Thoracic aorta (tissue), 2 donors: ENCODE data around the gene BUD23. TPM values are rescaled to one million over a fixed set of nuclear protein-coding genes. Genes with fewer than 3 reads are reported as not detected.
A peak's percentile ranks its signal among the peaks of the same experiment; 100 is the strongest.

Experiments used
- ATAC-seq: fragments of 150-250 bp; one replicate; pipeline ENCODE4 v1.8.0; 2017; ENCODE audit warnings: low read depth; ENCODE audit not compliant: insufficient number of reproducible peaks, low FRiP score
- DNase-seq: peaks from one replicate; pipeline ENCODE4 v3.0.0-alpha.2; 2020; ENCODE audit warnings: low spot score
- H3K27ac ChIP-seq, 2 donors: fragments of 200-600 bp; sonication (generic); 1 replicate in 1 of 2; 2 replicates in 1 of 2; pipeline ENCODE4 v1.5.1; 2016; ENCODE audit warnings: mild to moderate bottlenecking in 2 of 2, moderate library complexity in 2 of 2
- H3K27me3 ChIP-seq: fragments of 200-600 bp; sonication (generic); replicated peaks from 2 replicates; pipeline ENCODE4 v1.6.0; 2016; ENCODE audit warnings: mild to moderate bottlenecking; ENCODE audit not compliant: insufficient read depth
- H3K36me3 ChIP-seq: fragments of 200-600 bp; sonication (generic); one replicate; pipeline ENCODE4 v1.5.1; 2016
- H3K4me1 ChIP-seq, 2 donors: fragments of 200-600 bp; sonication (generic); 1 replicate in 1 of 2; 2 replicates in 1 of 2; pipeline versions ENCODE4 v1.5.1 to v1.6.0; 2016; ENCODE audit warnings: low read depth in 2 of 2, mild to moderate bottlenecking in 1 of 2; ENCODE audit not compliant: control insufficient read depth in 1 of 2
- H3K4me3 ChIP-seq: fragments of 200-600 bp; sonication (generic); 2 replicates; pipeline ENCODE4 v1.5.1; 2016; ENCODE audit warnings: mild to moderate bottlenecking
- H3K9me3 ChIP-seq: fragments of 200-600 bp; sonication (generic); 2 replicates; pipeline ENCODE4 v1.5.1; 2016
- CTCF ChIP-seq: fragments of 200-600 bp; sonication (generic); IDR thresholded peaks from one replicate; pipeline ENCODE4 v1.5.1; 2019; ENCODE audit warnings: antibody characterized with exemption
- total RNA-seq, 2 donors: library from RNA; depleted of rRNA; stranded (reverse); fragments of >200 nt; gene quantifications; one replicate each; pipeline versions ENCODE4 v1.1.0 to v1.2.3, GENCODE V29; 2016

Gene BUD23
- total RNA-seq, 2 donors from 2014 or later: 36.9 to 51.0 TPM

DNA sequence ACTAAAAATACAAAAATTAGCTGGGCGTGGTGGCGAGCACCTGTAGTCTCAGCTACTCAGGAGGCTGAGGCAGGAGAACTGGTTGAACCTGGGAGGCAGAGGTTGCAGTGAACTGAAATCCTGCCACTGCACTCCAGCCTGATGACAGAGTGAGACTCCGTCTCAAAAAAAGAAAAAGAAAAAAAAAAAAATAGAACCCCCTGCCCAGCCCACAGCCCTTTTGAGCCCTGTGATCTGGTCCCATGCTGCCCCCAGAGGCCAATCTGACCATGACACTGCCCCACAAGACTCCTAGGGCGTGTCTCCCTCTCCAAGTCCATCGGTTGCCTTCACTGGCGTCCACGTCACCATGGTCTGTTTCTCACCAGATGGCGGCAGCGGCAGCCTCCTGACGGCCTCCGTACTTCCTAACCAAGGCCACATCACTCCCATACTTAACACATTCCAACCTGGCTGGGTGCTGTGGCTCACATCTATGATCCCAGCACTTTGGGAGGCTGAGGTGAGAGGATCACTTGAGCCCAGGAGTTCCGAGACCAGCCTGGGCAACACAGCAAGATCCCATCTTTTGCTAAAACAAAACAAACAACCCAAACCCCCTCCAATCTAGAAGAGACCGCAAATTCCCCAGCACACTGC is 18.1 kb downstream of the BUD23 start:
- H3K4me3 ChIP-seq: no peak overlapping the region
- H3K27me3 ChIP-seq: no peaks in the 10 kb centered on the region
- TF ChIP-seq CTCF: peak; percentile 51
- H3K36me3 ChIP-seq: peaks cover 30% of the 10 kb centered on the region
- ATAC-seq (no peak), DNase-seq (no peak)
- no peaks in the 10 kb centered on the region for H3K9me3 ChIP-seq
- H3K27ac ChIP-seq: no peak overlapping the region
- H3K4me1 ChIP-seq: peaks cover 0 to 21% of the 10 kb centered on the region in 2 donors

- ATAC-seq: no peak
- no peaks in the 10 kb centered on the region for H3K27me3 ChIP-seq
- peaks cover 0 to 21% of the 10 kb centered on the region in 2 donors for H3K4me1 ChIP-seq
- DNase-seq: no peak
- no peak for TF ChIP-seq CTCF
- H3K9me3 ChIP-seq: no peaks in the 10 kb centered on the region
- H3K27ac ChIP-seq: no peak overlapping the region
- H3K36me3 ChIP-seq: peaks cover 25% of the 10 kb centered on the region
- no peak overlapping the region for H3K4me3 ChIP-seq
These were observed 18.8 kb downstream of the BUD23 start for GRCh38 chr7:73702226-73702625.

DNA sequence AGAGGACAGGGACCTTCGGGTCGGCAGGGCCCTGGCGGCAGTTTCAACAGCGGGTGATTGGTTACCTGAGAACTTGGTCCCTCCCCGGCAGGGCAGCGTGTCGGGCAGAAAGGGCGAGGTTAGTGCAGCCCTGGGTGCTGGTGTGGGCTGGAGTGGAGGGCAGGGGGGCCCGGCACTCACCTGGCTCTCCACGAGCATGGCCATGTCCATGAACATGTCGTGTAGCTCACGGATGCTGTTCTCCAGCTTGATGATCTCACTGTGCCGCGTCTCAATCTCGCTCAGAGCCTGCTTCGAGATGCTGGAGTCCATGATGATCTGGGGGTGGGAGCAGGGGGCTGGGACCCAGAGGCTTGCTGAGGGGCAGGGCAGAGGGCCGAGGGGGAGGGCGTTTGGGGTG is 19.3 kb downstream of the BUD23 start:
- DNase-seq: no peak
- Histone ChIP-seq H3K9me3 (no peaks in the 10 kb centered on the region), H3K4me1 (peaks cover 0 to 21% of the 10 kb centered on the region in 2 donors), H3K36me3 (peaks cover 20% of the 10 kb centered on the region), H3K27me3 (no peaks in the 10 kb centered on the region), H3K4me3 (no peak overlapping the region), H3K27ac (no peak overlapping the region)
- no peak for ATAC-seq
- TF ChIP-seq CTCF: no peak

DNA sequence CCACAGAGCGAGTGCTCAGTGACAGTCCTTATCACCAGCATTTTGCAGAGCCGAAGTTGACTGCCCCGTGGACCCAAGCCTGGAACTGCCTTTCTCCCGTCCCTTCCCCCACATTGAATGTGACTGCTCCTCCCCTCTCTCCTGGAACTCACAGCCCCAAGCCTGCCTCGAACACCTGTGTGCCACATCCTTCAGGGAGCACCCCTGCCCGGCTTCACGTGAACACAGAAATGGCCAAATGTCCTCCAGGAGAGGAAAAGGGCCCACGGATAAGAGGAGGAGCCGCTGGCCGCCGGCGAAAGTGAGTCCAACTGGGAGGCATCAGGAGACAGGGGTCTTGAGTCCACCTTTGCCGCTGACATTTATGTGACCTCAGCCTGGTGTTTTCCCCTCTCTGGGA is 19.8 kb downstream of the BUD23 start:
- Histone ChIP-seq H3K4me1 (peaks cover 0 to 21% of the 10 kb centered on the region in 2 donors), H3K27ac (no peak overlapping the region), H3K9me3 (no peaks in the 10 kb centered on the region), H3K36me3 (peaks cover 18% of the 10 kb centered on the region), H3K27me3 (no peaks in the 10 kb centered on the region), H3K4me3 (no peak overlapping the region)
- TF ChIP-seq CTCF: no peak
- no peak for ATAC-seq
- no peak for DNase-seq

GRCh38 chr7:73703757-73704639 is 20.6 kb downstream of the BUD23 start:
- H3K9me3 ChIP-seq: no peaks in the 10 kb centered on the region
- ATAC-seq: no peak
- H3K36me3 ChIP-seq: peaks cover 15% of the 10 kb centered on the region
- H3K4me1 ChIP-seq: peaks cover 0 to 21% of the 10 kb centered on the region in 2 donors
- no peak for DNase-seq
- no peak for TF ChIP-seq CTCF
- H3K27ac ChIP-seq: no peak overlapping the region
- H3K27me3 ChIP-seq: no peaks in the 10 kb centered on the region
- no peak overlapping the region for H3K4me3 ChIP-seq
